HG03520 (cell line): Measurements from ENCODE around the gene P4HB.
A peak's percentile ranks its signal among the peaks of the same experiment; 100 is the strongest.

Experiments
- ATAC-seq: cut with Tn5 transposase; IDR thresholded peaks from one replicate; pipeline ENCODE4 v1.9.1; 2021; ENCODE audit warnings: mild to moderate bottlenecking, moderate library complexity; ENCODE audit not compliant: unreplicated experiment

P4HB gene

DNA sequence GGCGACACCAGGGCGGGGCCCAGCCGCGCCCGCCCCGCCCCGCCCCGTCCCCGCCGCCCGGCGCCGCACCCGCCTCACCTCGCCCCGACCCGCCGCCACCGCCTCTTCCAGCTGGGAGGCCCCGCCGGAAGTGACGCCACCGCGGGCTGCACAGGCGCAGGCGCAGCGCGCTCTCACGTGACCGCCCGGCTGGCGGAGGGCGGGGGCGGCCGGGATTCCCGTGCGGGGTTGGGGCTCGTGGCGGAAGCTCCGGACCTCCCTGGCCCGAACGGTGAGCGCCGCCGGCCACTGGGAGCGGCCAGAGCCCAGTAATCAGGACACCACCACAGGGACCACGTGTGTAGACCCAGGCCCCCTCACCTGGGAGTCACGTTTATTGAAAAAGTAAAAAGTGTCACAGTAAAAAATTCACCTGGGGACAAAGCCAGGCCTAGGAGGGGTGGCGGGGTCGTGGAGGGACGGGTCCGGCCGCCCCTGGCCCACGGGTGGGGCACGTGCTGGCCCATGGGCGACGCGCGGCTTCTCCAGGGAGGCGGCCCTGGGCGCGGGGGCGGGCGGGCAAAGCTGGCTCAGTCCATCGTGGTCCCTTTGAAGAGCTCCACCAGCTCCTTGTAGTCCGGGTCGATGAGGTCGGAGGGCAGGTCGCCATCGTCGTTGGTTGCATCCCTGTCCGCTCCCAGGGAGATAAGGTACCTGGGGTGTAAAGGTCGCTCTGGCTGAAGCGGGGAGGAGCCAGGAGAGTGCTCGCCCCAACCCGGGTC lies 27.0 kb downstream of the P4HB start, which contains the start of gene MCRIP1:
MCRIP1 (minus strand) TSS at position 132 of the 761 bp plus-strand sequence. CDS start 8,785 bp downstream, outside the sequence.
- peak; percentile 60 for ATAC-seq

GRCh38 chr17:81832608-81833159 lies 27.7 kb downstream of the P4HB start:
- peak; percentile 7 for ATAC-seq

- ATAC-seq = no peak
Measured at GRCh38 chr17:81831957-81832607, 28.3 kb downstream of the P4HB start.

GRCh38 chr17:81831563-81831956 lies 28.8 kb downstream of the P4HB start:
- ATAC-seq = no peak

GRCh38 chr17:81829858-81830257 lies 30.5 kb downstream of the P4HB start:
- ATAC-seq = no peak

DNA sequence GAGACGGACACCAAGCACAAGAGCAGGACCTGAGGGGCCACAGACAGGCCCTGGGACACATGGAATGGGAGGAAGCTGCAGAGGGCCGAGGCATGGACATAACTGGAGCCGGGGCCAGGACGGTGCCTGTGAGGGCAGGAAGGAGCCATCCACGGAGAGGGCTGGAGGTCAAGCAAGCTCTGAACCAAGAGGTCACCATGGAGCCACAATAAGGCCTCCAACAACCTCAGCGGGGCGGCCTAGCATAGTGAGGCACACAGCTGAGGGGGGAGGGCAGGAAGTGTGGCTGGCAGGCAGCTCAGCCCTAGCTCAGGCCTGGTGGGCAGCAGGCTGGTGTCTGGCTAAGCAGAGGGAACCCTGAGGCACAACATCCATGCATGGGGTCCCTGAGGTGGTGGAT lies 31.7 kb downstream of the P4HB start:
- ATAC-seq = no peak

DNA sequence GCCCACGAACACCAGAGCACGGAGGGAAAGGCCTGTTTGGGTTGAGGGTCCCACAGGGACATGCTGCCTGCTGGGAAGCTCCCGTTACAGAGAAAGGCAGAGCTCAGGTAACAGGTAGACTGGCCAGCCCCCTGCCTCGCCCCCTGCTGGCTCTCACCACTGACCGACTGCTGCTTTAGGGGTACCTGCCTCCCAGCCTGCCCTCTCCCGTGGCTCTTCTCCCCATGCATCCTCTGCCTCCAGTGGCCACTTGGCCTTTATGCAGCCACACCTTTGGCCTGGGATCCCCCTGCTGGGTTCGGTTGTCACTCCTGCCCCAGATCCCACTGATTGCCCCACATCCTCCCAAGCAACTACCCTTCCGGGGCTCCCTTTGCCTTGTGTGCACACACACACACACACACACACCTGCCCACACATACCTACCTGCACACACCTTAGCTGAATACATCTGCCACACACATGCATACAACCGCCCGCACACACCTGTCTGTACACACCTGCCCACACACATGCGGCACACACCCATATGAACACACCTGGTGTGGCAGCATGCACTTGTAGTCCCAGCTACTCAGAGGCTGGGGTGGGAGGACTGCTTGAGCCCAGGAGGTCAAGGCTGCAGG lies 34.4 kb downstream of the P4HB start:
- ATAC-seq = no peak

- ATAC-seq = no peak
Measured at GRCh38 chr17:81824595-81824994, 35.7 kb downstream of the P4HB start.

DNA sequence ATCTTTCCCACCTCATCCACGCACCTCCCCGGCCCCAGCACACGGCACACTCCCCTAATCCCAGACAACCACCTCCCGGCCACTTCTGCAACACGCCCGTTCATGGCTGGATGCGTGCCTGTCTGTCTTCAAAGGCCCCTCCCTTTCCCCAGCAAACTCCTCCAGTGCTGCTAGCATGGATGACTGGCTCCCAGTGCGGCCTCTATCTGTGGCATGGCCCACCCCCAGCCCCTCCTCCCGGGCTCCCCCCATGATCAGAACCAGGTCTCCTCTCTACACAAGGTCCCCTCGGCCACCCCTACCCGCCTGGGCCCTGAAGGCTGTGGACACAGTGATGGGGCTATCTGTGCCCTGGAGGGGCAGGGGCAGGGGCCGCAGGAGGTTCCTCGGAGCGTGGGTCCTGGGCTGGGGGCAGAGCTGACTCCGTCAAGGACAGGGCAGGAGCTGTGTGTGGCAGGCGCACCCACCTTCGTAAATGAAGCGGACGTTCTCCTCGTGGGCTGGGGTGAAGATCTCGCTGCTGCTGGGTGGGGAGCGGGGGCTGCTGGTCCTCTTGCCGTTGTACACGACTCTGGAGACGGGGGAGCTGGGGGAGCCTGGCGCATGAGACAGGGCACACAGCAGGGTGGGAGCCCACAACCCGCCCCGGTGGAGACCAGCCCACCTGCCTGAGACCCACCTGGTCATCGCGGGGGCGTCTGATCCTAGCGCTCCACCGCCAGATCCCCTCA lies 36.4 kb downstream of the P4HB start:
- no peak for ATAC-seq

GRCh38 chr17:81822996-81823819 lies 37.1 kb downstream of the P4HB start:
- no peak for ATAC-seq

GRCh38 chr17:81822312-81822637 lies 38.1 kb downstream of the P4HB start:
- ATAC-seq = no peak

DNA sequence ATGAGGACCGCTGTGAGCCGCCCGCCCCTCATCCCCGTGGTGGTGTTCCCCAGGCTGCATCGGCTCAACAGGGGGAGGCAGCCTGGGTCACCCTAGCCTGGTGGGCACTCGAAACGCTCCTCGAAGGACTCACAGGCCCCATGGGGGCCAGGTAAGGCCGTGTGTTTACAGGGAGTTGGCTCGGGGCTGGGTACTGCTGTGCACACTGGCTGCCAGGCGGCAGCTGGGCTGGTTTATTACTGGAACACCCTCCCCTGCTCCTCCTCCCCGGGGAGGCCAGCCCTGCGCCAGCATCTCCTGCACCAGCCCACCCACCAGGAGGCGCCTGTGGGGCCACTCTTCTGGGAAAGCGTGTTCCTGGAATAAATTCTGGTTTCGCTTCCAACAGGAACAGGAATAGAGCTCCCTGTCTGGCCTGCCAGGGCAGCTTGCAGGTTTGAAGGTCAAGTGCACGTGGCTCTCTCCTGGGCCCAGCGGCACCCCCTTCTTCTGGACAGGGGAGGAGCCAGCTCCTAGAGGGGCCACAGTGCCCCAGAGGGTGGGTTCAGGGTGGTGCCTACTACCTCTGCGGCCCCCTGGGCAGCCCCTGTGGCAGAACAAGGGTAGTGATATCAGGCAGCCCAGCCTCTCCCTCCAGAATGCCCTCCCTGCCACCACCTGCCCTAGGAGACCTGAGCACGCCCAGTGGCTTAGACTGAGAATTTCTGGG lies 38.6 kb downstream of the P4HB start:
- no peak for ATAC-seq

GRCh38 chr17:81821147-81821546 lies 39.2 kb downstream of the P4HB start:
- no peak for ATAC-seq

DNA sequence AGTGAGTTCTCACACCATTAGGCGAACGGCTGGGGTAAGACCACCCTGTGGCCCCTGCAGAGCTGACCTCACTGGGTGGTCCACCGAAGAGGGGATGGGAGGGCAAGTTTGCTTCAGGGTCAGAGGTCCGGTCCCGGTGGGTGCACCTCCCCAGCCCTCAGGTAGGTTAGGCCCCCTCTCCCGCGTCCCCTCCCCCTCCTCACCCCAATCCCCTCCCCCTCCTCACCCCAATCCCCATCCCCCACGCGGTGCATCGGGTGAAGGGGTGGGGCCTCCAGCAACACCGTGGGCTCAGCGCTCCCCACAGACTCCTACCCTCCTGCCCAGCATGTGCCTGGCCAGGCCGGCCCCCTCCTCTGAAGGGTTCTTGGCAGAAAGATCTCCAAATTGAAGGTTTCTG lies 40.6 kb downstream of the P4HB start:
- ATAC-seq = no peak

- ATAC-seq = no peak
Measured at GRCh38 chr17:81817758-81818147, 42.6 kb downstream of the P4HB start.

DNA sequence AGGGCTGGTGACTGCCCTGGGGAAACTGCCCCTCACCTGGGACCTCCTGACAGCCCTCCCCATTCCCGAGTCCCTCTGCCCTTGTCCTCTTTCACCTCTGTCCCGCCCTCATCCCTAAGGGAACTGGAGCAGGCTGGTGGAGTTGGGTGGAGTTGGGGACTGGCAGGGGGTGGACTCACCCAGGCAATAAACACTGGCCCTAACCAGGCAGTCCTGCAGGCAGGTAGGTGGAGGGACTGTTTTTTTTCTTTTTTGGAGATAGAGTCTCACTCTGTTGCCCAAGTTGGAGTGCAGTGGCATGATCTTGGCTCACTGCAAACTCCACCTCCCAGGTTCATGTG lies 44.7 kb downstream of the P4HB start:
- no peak for ATAC-seq

DNA sequence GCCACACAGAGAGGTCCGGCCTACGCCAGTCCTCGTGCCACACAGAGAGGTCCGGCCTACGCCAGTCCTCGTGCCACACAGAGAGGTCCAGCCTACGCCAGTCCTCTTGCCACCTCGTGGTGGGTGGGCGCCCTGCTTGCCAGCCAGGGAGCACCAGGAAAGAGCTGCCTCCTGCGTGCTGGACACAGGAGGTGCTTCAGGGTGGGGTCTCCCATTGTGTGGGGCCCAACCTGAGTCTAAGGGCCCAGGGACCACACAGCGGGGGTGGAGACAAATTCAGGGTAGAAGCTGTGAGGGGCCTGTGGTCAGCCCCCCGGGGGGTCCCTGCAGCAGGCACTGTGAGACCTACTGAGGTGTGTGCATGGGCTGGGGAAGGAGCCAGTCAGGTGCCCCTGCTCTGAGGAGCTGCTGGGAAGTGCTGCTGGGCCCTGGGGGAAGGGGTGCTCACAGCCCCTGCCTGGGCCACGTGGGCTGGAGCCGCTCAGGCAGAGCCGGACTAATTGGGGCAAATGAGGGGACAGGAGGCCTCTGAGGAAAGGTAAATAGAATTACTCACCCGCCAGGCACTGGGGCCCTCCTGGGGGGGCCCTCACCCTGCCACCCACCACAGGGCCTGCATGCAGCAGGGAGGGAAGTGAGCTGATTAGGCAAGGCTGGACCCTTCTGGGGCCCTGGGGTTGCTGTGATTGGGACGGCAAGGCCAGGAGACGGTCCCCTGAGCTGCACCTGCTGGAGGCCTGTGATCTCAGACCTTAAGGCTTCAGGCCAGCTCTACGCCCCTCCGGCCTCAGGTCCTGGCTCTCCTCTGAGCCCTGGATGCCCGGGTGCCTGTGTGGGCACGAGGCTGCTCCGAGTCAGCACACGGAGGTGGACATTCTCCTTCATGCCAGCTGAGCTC lies 45.3 kb downstream of the P4HB start:
- ATAC-seq = no peak

DNA sequence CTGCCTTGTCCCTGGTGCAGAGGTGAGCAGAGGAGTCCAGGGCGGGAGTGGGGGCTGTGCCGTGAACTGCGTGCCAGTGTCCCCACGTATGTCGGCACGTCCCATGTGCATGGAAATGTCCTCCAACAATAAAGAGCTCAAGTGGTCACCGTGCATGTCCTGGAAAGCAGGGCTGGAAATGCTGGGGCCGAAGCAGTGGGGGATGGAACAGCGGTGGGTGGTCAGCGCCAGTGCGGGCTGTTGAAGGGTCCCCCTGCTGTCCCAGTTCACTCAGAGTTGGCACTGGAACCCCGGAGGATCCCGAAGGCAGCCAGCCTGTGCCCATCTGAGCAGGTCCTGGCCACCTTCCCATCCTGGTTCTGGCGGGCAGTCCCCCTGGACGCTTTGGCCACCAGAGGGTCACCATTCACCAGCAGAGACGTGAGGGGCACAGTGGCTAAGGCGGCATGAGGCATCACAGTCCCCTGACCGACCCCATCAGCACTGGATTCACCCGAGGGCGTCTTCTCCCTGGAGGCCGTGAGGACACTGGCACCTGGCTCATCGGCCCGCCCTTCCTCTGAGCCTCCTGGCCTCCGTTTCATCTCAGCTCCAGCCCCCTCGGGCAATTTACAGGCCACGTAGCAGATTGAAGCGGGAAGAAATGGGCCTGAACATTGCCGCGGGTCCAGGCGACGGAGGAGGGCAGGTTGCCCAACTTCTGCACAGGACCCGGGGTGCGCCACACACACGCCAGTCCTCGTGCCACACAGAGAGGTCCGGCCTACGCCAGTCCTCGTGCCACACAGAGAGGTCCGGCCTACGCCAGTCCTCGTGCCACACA lies 46.3 kb downstream of the P4HB start:
- no peak for ATAC-seq
